SK-N-MC (cell line): ENCODE measurements around the gene APRT.

Source experiments
- EZH2 ChIP-seq: fragments of 200-600 bp; sonication (generic); IDR thresholded peaks from one replicate; pipeline ENCODE4 v1.6.1; 2017; ENCODE audit warnings: antibody characterized with exemption
- FOXP2 ChIP-seq: optimal IDR thresholded peaks from 2 replicates; pipeline ENCODE3; 2011; ENCODE audit warnings: mild to moderate bottlenecking, moderate library complexity; ENCODE audit not compliant: insufficient read depth; ENCODE audit errors: extremely low read length, control extremely low read depth
- POLR2AphosphoS5 ChIP-seq: IDR thresholded peaks from 2 replicates; pipeline ENCODE4 v1.6.1; 2012; ENCODE audit warnings: mild to moderate bottlenecking, low read depth, low read length, borderline replicate concordance

- TF ChIP-seq EZH2 (no peak), POLR2AphosphoS5 (no peak), FOXP2 (no peak)
Measured at GRCh38 chr16:88856122-88856827, 44.5 kb upstream of the APRT start.
